HFF-Myc (cell line): Measurements from ENCODE around the gene ZNF860.

Source experiments
- DNase-seq: peaks from one replicate; pipeline ENCODE4 v3.0.0-alpha.2; 2011; ENCODE audit warnings: low read depth; ENCODE audit errors: extremely low read depth
- H3K4me3 ChIP-seq: replicated peaks from 2 replicates; pipeline ENCODE4 v1.5.1; 2011; ENCODE audit warnings: low read depth, mild to moderate bottlenecking, control low read depth, low read length
- CTCF ChIP-seq: IDR thresholded peaks from 2 replicates; pipeline ENCODE4 v1.5.1; 2012; ENCODE audit warnings: mild to moderate bottlenecking, low read depth, low read length, control low read depth; ENCODE audit errors: missing control alignments

ZNF860 gene

GRCh38 chr3:31942446-31942845, 39.1 kb upstream of the ZNF860 start:
- no peak for TF ChIP-seq CTCF
- no peak for DNase-seq
- H3K4me3 ChIP-seq: no peak overlapping the region

GRCh38 chr3:31943041-31943440, 38.5 kb upstream of the ZNF860 start:
- TF ChIP-seq CTCF: no peak
- H3K4me3 ChIP-seq: no peak overlapping the region
- DNase-seq: no peak

- TF ChIP-seq CTCF: no peak
- DNase-seq: no peak
- no peak overlapping the region for H3K4me3 ChIP-seq
These were observed 35.9 kb upstream of the ZNF860 start for GRCh38 chr3:31945738-31946052.

GRCh38 chr3:31946484-31947081, 35.0 kb upstream of the ZNF860 start:
- no peak overlapping the region for H3K4me3 ChIP-seq
- DNase-seq: no peak
- TF ChIP-seq CTCF: no peak

GRCh38 chr3:31947162-31947561, 34.4 kb upstream of the ZNF860 start:
- no peak for DNase-seq
- no peak for TF ChIP-seq CTCF
- H3K4me3 ChIP-seq: no peak overlapping the region

- no peak for DNase-seq
- H3K4me3 ChIP-seq: no peak overlapping the region
- TF ChIP-seq CTCF: no peak
These were observed 33.9 kb upstream of the ZNF860 start for GRCh38 chr3:31947671-31948091.

- no peak for TF ChIP-seq CTCF
- DNase-seq: no peak
- no peak overlapping the region for H3K4me3 ChIP-seq
These were observed 33.3 kb upstream of the ZNF860 start for GRCh38 chr3:31948280-31948679.
